ENCODE data around the gene SHMT1.
"Not testable (repeated sequence)": the region's sequence is repeated elsewhere in the genome, so short reads cannot be mapped to it uniquely, and the experiment has no call there.

DNA sequence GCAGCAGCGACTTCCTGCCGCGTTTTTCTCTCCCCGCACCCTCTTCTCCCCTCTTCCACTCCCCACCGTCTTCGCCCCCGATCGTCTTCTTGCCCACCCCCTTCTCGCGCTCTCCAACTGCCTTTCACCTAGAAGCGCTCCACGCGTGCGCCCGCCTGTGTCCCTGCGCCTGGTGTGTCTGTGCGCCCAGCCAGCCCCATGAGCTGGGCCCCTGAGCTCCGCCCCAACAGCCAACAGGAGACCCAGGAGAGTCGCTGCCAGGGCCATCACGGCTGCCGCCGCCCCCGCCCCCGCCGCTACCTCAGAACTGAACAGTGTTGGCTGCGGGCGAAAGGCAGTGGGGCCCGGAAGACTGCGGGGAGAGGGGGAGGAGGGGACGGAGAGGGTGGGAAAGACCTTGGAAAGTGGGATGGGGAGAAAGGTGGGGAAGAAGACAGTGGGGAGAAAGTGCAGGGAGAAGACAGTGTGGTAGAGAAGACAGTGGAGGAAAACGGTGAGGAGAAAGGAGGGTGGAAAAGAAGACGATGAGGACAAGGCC, 48.7 kb upstream of the SHMT1 start:
- not testable (repeated sequence) for TF ChIP-seq TOX (CRISPR knock-in tag; IDR thresholded peaks at IDR 0.05; ENCODE audit: borderline replicate concordance); ZNF8 (CRISPR knock-in tag; IDR thresholded peaks at IDR 0.05)

All from SK-N-SH treated with all-trans-retinoic acid at 6 μM for 48 hours (cell line).